Activated CD4-positive, alpha-beta T cell treated with anti-CD3 and anti-CD28 coated beads, Interleukin-2, amount 50 U/mL, for 48 hours (primary cell): ENCODE data around the gene TUBB4B.

Experiments
- DNase-seq, 2 experiments: peaks; one replicate each; pipeline ENCODE4 v3.0.0-alpha.2; 2020

Gene TUBB4B

DNA sequence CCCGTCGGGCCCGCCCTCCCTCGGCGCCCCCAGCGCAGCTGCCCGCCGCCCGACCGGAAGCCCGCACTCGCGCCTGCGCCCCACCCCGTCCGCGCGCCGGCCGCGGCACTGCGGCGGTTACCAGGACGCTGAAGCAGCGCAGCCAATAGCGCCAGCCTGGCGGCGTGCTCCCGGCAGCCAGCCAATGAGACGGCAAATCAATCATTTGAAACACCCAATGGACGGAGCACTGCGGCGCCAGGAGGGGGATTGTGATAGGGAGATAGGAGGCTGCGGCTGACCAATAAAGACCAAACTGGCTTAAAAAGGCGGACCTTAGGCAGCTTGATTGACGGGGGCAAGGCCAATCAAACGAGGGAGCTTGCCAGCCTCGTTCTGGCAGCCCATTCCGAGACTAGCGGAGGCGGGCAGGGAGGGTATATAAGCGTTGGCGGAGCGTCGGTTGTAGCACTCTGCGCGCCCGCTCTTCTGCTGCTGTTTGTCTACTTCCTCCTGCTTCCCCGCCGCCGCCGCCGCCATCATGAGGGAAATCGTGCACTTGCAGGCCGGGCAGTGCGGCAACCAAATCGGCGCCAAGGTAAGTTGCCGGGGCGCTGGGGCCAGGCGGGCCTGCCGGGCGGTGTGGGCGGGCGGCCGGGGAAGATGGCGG is at the start of gene TUBB4B:
Gene TUBB4B, plus strand, starts transcription at position 447 of the 649 bp plus-strand sequence. Its CDS starts 74 bp downstream, at position 521.
- DNase-seq = peak; percentile 95 to 97

DNA sequence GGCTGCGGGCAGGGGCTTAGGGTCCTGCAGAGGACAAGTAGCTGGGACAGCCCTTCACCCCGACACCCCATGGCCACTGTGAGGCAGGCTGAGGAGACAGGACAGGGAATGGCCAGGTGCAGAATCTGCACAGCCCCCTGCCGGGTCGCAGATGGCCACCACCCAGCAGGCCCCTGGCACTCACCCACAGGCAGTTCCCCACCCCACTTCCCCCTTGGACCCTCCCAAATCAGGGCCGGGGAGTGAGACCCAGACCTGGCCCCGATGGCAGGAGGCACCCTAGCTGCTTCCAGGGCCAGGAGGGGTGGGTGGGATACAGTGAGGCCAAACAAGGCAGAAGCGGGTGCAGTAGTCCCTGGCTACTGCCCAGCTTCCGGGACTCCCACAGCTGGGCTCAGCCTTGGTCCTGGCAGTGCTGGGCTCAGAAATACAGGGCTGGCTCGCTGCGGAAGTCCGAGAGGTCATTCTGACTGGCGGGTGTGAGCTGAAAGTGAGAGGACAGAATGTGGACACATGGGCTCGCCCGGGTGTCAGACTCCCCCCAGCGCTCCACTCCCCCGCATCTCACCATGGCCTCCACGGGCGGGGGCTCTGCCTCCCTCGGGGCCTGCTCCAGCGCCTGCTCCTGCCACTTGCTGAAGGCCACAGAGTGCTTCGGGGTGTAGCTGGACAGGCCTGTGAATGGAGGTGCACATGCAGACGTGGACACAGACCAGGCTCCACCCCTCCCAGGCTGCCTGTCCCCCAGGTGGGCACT is 49.2 kb upstream of the TUBB4B start:
- no peak for DNase-seq

DNA sequence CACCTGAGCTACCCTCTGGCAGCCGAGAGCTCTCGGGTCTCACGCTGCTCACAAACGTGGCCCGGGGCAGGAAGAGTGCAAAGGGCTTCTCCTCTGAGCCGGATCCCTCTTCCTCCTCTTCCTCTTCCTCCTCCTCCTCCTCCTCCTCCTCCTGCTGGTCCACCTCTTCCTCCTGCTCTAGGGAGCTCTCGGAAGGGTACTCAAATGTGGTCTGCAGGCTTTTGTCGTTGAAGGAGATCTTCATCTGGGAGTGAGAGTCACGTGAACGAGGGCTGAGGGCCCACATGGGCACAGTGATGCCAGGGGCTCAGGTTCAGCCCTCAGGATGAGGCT is 48.7 kb upstream of the TUBB4B start:
- no peak for DNase-seq

GRCh38 chr9:137192859-137193258 is 48.2 kb upstream of the TUBB4B start:
- DNase-seq = no peak

DNA sequence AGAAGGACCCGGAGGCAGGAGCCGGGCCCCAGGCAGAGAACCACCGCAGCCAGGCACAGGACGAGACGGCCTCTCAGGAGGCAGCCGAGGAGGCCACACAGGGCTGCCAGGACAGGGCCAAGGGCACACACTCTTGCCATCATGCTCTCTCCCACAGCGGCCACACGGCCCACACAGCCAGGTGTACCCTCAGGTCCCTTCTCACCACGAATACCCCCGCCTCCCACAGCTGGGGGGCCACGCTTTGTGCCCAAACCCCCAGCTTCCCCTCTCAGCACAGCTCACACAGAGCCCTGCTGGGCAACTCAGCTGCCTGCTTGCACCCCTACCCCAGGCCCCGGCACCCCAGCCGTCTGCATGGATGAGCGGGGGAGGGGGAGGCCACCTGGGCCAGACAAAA is 47.3 kb upstream of the TUBB4B start:
- no peak for DNase-seq

DNA sequence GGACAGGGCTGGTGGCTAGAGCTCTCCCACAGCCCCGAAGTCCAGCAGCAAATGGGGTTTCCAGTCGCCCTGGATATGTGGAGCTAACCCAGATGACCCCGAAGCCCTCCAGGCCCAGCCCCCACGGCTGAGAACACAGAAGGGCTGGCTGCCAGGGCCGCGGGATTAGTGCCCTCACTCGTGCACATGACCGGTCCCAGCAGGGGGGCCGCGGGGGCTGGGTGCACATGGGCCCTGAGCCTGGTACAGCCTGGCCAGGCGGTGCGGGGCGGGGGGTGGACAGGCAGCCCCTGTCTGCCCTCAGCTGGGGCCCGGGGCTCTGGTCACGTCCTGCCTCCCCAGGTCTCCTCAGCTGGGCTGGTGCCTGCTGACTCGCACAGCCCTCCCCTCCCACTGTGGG is 46.7 kb upstream of the TUBB4B start:
- DNase-seq = no peak

- no peak for DNase-seq
Measured at GRCh38 chr9:137194909-137195308, 46.2 kb upstream of the TUBB4B start.

GRCh38 chr9:137195525-137196220 is 45.4 kb upstream of the TUBB4B start:
- DNase-seq = no peak

- DNase-seq = no peak
Measured at GRCh38 chr9:137198051-137198901, 42.8 kb upstream of the TUBB4B start.

- DNase-seq = no peak
Measured at GRCh38 chr9:137198902-137199283, 42.2 kb upstream of the TUBB4B start.

DNA sequence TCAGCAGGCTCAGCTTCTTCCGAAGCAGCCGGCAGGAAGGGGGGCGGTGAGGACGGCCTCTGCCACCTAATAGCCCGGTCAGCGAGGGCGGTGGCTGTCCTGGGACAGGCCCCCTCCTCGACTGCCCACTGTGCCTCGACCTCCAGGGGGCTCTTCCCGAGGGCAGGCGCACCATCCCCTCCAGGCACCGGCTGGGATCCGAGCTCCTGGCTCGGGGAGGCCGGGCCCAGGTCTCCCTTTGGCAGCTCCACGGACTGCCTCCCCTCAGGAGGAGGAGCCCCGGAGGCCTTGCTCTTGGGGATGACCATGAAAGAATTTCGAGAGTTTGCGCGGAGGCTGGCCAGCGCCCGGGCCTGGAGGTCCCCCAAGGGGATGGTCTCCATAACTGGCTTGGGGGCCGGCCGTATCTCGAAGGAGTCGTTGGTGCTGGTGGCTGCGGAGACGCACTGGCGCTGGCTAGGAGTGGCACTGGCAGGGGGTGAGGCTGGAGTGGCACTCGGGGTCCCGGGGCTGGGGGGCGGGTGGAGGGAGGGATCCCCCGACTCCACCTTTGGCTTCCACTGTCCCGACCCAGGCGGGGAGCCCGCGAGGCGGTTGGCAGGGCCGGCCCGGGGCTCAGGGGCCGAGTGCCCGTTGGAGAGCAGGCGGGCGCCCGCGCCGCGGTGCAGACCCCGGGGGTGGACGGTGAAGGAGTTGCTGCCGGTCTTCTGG is 41.5 kb upstream of the TUBB4B start:
- DNase-seq = no peak

DNA sequence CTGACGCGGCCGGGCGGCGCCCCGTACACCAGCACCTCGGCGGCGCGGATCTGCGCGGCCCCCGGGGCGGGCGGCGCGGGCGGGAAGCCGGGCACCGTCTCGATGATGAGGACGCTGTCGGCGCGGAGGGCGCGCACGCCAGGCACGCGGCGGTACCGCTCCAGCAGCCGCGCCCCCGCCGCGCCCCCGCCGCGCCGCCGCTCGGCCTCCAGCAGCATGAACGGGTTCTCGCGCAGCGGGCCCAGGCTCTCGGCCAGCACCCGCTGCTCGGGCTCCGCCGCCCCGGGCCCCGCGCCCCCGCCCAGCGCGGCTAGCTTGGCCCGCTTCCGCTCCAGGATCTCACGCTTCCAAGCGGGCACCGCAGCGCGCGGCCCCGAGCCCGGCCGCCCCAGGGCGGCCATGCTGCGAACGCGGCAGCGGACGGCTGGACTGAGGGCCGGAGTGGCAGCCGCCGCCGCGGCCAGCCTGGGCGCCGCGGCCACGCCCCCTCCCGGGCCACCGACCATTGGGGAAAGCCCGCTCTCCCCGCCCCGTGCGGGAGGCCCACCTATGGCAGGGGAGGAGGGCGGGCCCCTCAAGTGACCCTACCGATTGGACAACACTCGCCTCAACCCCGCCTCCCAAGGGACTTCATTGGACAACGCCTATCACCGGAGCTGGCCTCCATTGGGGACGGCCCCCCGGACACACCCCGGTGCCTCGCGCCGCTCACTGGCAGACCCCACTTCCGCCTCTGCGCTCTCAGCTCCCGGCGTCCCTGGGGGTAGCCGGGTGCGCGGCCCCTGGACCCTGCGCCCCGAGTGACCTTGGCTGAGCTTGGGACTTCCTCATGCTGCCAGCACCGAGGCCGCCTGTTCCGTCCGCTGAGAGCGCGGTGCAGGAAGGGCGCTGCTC is 40.5 kb upstream of the TUBB4B start, which contains the start of gene TPRN:
Gene TPRN, minus strand, starts transcription at position 431 of the 894 bp plus-strand sequence. Its CDS starts 30 bp downstream, at position 401.
- DNase-seq = peak; percentile 99

DNA sequence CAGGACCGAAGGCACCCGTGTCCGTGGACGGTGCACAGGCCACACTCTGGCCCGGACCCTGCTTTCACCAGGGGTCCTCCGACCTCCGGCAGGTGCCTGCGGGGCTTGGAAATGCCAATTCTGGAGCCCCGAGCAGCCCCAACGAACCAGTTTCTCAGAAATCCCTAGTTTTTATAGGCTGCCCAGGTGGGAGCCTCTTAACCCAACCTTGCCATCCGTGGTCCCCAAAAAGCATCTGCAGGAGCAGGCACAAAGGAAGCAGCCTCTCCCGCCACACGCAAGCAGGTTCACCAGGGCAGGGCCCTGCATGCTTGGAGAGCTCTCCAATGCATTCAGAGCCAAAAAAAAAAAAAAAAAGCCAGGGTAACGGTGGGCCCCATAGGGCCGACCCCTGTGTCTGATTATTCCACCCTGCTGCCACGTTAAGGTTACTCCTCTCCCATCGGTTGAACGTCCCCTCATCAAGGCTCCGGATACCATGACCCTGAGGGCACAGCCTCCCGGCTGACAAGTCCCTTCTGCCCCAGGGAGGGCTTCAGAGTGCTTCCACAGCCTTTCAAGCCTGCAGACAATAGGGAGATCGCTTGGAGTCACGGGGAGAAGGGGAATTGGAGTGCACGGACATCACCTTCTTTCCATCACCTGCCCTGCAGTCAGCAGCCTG is 39.8 kb upstream of the TUBB4B start:
- DNase-seq = no peak

- no peak for DNase-seq
Measured at GRCh38 chr9:137202966-137203365, 38.1 kb upstream of the TUBB4B start.

DNA sequence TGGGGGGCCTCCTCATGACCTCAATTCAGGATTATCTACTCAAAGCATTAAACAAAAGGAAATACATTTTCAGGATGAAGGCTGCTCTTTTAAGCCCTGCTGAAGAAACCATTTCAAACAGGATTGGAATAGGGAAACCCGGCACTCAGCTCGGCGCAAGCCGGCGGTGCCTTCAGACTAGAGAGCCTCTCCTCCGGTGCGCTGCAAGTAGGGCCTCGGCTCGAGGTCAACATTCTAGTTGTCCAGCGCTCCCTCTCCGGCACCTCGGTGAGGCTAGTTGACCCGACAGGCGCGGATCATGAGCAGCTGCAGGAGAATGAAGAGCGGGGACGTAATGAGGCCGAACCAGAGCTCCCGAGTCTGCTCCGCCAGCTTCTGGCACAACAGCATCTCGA is 36.4 kb upstream of the TUBB4B start:
- no peak for DNase-seq

GRCh38 chr9:137205126-137206069 is 35.7 kb upstream of the TUBB4B start, which contains the start of the genes NDOR1 and TMEM203:
TSS of gene NDOR1 (plus strand) at chr9:137205700. CDS start at chr9:137205778, 78 bp downstream.
TSS of gene TMEM203 (minus strand) at chr9:137205648. CDS start at chr9:137205414, 234 bp downstream.
- DNase-seq = peak; percentile 95 to 96

- no peak for DNase-seq
Measured at GRCh38 chr9:137206602-137207001, 34.5 kb upstream of the TUBB4B start.

- DNase-seq = no peak
Measured at GRCh38 chr9:137211532-137211931, 29.6 kb upstream of the TUBB4B start.

DNA sequence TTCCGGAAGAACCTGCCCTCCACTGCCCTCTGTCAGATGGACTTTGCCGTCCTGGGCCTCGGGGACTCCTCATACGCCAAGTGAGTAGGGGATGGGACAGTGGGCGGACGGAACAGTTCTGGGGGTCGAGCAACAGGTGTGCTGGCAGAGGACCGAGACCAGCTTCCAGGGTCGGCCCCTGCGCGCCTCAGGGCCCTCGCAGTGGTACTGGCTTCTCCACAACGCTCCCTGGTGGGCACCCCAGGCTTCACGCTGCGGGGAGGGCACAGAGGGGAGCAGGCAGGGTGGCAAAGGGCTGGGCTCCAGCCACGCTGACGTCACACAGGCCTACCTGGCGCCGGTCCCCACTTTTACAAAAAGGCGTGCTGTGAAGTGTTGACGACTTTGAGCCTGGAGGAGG is 28.6 kb upstream of the TUBB4B start:
- no peak for DNase-seq
